CD4-positive, alpha-beta T cell treated with Interleukin-6 for 4 hours (primary cell): Measurements from ENCODE around the gene INPP5B.
"Not testable (repeated sequence)": the region's sequence is repeated elsewhere in the genome, so short reads cannot be mapped to it uniquely, and the experiment has no call there.

ENCODE experiments used
- DNase-seq: peaks from one replicate; pipeline ENCODE4 v3.0.0-alpha.2; 2020; ENCODE audit warnings: mixed read lengths

Gene INPP5B

GRCh38 chr1:37946703-37947360 is at the start of gene INPP5B:
Gene INPP5B (minus strand): TSS chr1:37947053. CDS start chr1:37946308, 745 bp downstream.
- DNase-seq = peak; percentile 84

- peak; percentile 22 for DNase-seq
Observed at GRCh38 chr1:37995751-37996345, 49.0 kb upstream of the INPP5B start.

GRCh38 chr1:37994886-37995566 is 48.2 kb upstream of the INPP5B start:
- DNase-seq = peak; percentile 19

- DNase-seq = peak; percentile 55
Observed at GRCh38 chr1:37989361-37989930, 42.6 kb upstream of the INPP5B start.

- no peak for DNase-seq
Observed at GRCh38 chr1:37987679-37988078, 40.8 kb upstream of the INPP5B start.

GRCh38 chr1:37983546-37983945 is 36.7 kb upstream of the INPP5B start:
- no peak for DNase-seq

GRCh38 chr1:37978541-37978940 is 31.7 kb upstream of the INPP5B start:
- DNase-seq = no peak

GRCh38 chr1:37975083-37975482 is 28.2 kb upstream of the INPP5B start:
- not testable (repeated sequence) for DNase-seq

GRCh38 chr1:37974567-37974966 is 27.7 kb upstream of the INPP5B start:
- no peak for DNase-seq

- DNase-seq = not testable (repeated sequence)
Observed at GRCh38 chr1:37973684-37974083, 26.8 kb upstream of the INPP5B start.

GRCh38 chr1:37965301-37965700 is 18.4 kb upstream of the INPP5B start:
- no peak for DNase-seq

- DNase-seq = not testable (repeated sequence)
Observed at GRCh38 chr1:37964106-37964505, 17.3 kb upstream of the INPP5B start.

- no peak for DNase-seq
Observed at GRCh38 chr1:37958690-37959089, 11.8 kb upstream of the INPP5B start.

GRCh38 chr1:37955685-37956084 is 8.8 kb upstream of the INPP5B start:
- no peak for DNase-seq

GRCh38 chr1:37954316-37954971 is 7.6 kb upstream of the INPP5B start:
- DNase-seq = no peak

- no peak for DNase-seq
Observed at GRCh38 chr1:37952738-37953137, 5.9 kb upstream of the INPP5B start.

GRCh38 chr1:37951783-37952624 is 5.2 kb upstream of the INPP5B start:
- DNase-seq = no peak

GRCh38 chr1:37951041-37951782 is 4.4 kb upstream of the INPP5B start:
- DNase-seq = no peak

- no peak for DNase-seq
Observed at GRCh38 chr1:37949524-37950152, 2.8 kb upstream of the INPP5B start.

GRCh38 chr1:37948841-37949240 is 2.0 kb upstream of the INPP5B start:
- DNase-seq = no peak

GRCh38 chr1:37948166-37948565 is 1.3 kb upstream of the INPP5B start:
- DNase-seq = no peak
